Astrocyte of the cerebellum (primary cell): ENCODE data around the gene RORC.

ENCODE experiments used
- DNase-seq: peaks from one replicate; pipeline ENCODE4 v3.0.0-alpha.2; 2011; ENCODE audit warnings: low read depth
- H3K4me3 ChIP-seq: 2 replicates; pipeline ENCODE4 v1.5.1; 2011; ENCODE audit warnings: mild to moderate bottlenecking, low read depth, low read length, moderate library complexity
- in situ Hi-C: cut with HindIII; loops from 2 replicates; pipeline ENCODE4 v1.10.0; 2017; ENCODE audit warnings: low sequenced_read_pairs
- TF ChIP-seq, protein P1 (sequence below): IDR thresholded peaks from 2 replicates; pipeline ENCODE4 v1.5.1; 2012; ENCODE audit warnings: low read length, low read depth, moderate library complexity, mild to moderate bottlenecking; ENCODE audit errors: missing control alignments

The RORC gene

DNA sequence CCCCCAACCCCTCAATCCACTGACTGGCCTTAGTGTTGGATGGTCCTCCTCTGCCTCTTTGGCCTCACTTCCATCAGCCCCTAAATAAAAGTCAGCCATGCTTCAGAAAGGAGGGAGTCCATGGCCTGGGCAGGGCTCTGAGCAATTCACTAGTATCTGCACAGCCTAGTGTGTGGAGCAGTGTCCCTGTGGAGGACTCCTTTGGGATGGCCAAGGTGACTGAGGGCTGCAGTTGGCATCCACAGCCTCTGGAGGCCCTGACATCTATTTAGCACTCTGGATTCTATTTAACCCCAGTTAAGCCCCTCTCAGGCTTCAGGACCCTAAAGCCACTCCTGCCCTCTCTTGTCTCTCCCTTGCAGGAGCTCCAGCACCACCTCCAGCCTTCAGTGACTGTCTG, 18.3 kb upstream of the RORC start:
- TF ChIP-seq, protein P1, sequence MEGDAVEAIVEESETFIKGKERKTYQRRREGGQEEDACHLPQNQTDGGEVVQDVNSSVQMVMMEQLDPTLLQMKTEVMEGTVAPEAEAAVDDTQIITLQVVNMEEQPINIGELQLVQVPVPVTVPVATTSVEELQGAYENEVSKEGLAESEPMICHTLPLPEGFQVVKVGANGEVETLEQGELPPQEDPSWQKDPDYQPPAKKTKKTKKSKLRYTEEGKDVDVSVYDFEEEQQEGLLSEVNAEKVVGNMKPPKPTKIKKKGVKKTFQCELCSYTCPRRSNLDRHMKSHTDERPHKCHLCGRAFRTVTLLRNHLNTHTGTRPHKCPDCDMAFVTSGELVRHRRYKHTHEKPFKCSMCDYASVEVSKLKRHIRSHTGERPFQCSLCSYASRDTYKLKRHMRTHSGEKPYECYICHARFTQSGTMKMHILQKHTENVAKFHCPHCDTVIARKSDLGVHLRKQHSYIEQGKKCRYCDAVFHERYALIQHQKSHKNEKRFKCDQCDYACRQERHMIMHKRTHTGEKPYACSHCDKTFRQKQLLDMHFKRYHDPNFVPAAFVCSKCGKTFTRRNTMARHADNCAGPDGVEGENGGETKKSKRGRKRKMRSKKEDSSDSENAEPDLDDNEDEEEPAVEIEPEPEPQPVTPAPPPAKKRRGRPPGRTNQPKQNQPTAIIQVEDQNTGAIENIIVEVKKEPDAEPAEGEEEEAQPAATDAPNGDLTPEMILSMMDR: no peak
- in situ Hi-C loops: no loop called here
- no peak for DNase-seq
- no peak overlapping the region for H3K4me3 ChIP-seq

DNA sequence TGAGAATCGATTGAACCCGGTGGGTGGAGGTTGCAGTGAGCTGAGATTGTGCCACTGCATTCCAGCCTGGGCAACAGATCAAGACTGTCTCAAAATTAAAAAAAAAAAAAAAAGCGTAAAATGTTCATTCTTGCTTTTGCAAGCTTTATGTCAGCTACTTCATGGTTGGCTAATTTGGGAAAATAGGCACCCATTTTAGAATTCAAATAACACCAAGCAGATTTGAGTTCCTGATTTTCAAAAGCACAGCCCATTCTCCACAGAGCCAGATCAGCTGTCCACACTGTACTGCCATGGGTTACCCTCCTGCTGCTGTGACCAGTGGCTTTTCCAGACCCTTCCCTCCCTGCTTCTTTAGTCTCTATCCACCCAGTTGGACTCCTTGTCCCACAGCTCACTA, 17.5 kb upstream of the RORC start:
- no peak overlapping the region for H3K4me3 ChIP-seq
- no peak for DNase-seq
- TF ChIP-seq, protein P1: no peak
- in situ Hi-C loops: no loop called here

DNA sequence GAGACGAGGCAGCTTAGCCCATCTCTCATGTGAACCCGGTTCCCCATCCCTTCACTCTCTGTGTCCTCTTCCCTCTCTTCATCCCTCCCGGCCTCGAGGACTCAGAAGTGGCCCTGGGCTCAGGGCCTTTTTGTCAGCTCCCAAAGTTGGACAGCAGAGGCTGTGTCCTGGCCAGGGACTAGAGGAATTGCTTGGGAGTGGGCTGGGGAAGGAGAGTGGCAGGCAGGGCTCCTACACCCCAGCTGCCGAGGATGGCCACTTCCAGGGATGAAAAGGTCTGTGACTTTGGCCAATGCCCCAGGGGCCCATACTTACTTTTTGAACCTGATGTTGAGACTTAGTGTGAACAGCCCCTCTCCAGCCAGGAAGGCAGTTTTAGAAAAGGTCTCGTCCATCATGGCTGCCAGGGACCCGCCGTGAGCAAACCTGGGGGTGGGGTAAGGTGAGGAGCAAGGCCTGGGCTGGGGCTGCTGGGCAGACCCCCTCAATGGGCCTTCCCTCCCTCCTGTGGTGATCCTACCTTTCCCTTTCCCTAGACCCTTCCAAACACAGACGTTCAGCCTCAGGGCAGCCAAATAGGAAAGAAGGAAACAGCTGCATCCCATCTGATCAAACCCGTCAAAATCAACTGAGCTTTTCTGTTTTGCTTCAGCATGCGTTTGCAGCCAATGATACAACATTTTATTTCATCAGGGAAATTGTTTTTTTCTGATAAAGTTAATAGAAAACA, 16.4 kb upstream of the RORC start:
- TF ChIP-seq, protein P1: no peak
- H3K4me3 ChIP-seq: no peak overlapping the region
- in situ Hi-C loops: no loop called here
- no peak for DNase-seq

DNA sequence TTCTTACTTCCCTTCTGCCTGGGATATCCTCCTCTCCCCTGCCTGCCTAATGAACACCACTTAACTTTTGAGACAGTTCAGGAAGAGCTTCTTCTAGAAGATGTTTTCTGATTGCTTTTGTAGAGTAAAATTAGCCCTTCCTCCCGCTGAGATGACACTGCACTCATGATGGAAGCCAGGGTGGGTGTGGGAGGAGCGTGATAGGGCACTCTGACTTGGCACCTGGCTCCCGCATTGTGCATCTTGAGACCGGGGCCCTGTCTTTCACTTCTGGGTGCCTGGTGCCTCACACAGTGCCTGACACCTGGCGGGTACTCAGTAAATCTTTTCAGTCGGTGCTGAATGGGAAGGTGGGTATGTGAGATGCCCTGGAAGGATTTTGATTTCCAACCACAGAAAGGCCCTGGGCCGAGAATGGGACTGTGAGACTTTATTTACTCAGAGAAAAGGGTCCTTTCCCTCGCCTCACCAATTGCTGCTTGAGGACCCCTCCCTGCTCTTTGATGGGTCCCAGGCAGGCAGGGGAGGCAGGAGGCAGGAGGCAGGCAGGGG, 15.2 kb upstream of the RORC start:
- no peak overlapping the region for H3K4me3 ChIP-seq
- in situ Hi-C loops: no loop called here
- TF ChIP-seq, protein P1: no peak
- no peak for DNase-seq

DNA sequence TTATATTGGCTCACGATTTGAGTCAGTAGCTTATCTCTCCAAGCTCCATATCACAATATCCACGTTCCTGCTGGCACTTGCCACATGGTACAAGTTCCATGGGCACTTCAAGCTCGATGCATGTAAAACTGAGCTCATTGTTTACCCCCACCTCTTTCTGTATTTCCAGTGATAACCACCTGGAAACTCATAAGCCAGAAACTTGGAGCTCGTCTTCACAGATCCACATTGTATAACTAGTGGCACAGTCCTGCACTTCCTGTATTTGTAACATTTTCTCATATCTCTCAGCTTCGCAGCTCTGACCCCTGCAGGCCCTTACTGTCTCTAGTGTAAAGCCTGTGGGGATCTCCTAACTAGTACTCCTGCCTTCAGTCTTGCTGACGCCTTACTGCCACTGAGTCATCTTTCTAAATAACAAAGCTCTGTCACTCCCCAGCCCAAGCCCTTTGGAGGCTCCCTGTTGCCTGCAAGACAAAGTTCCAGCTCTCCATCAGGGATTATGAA, 14.5 kb upstream of the RORC start:
- no peak overlapping the region for H3K4me3 ChIP-seq
- in situ Hi-C loops: no loop called here
- no peak for DNase-seq
- TF ChIP-seq, protein P1: no peak

DNA sequence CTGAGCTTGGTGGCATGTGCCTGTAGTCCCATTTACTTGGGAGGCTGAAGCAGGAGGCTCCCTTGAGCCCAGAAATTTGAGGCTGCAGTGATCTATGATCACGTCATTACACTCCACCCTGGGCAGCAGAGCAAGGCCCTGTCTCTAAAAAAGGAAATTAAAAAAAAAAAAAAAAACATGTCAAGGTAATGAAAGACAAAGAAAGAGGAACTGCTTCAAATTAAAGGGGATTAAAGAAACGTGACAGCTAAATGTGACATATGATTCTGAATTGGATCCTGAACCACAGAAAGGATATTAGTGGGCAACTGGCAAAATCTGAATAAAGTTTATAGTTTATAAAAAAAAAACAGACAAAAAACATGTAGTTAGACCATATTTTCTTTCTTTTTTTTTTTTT, 11.8 kb upstream of the RORC start:
- no peak for DNase-seq
- no peak overlapping the region for H3K4me3 ChIP-seq
- in situ Hi-C loops: no loop called here
- TF ChIP-seq, protein P1: no peak
